ENCODE results near the gene ADAMTS8. TPM values are rescaled to one million over a fixed set of nuclear protein-coding genes. Genes with fewer than 3 reads are reported as not detected.

Gene ADAMTS8
- total RNA-seq, 1 experiment from 2014 or later: not detected

- no peak overlapping the region for H3K9ac ChIP-seq (ENCODE audit: low read length)
- BruUV-seq (replicated peaks): no TSS peak
- no peaks in the 10 kb centered on the region for H3K79me2 ChIP-seq (ENCODE audit: low read length)
- H3F3A ChIP-seq (ENCODE audit: low read length, unreplicated experiment): peaks cover 4% of the 10 kb centered on the region
- H3K36me3 ChIP-seq (ENCODE audit: low read depth, low read length): no peaks in the 10 kb centered on the region
- ChIA-PET CTCF (no interaction called here), POLR2A (ENCODE audit: unreplicated experiment) (no interaction called here)
- intact Hi-C loops (cut with micrococcal nuclease): no loop called here
- no peak overlapping the region for H3K4me2 ChIP-seq (ENCODE audit: low read length)
- H3K27me3 ChIP-seq (ENCODE audit: low read length): no peaks in the 10 kb centered on the region
- H4K20me1 ChIP-seq (ENCODE audit: low read length): no peaks in the 10 kb centered on the region
- TF ChIP-seq CTCF (conservative IDR thresholded peaks at IDR 0.05; ENCODE audit: low read depth, low read length) (no peak), EZH2phosphoT487 (IDR thresholded peaks at IDR 0.05; ENCODE audit: borderline replicate concordance, low read length) (no peak), EZH2 (IDR thresholded peaks at IDR 0.05; ENCODE audit: low read length, unreplicated experiment) (no peak)
- H3K9me3 ChIP-seq (ENCODE audit: low read length): no peaks in the 10 kb centered on the region
- H3K4me3 ChIP-seq (ENCODE audit: low read length): no peak overlapping the region
- no peaks in the 10 kb centered on the region for H3K9me2 ChIP-seq (replicated peaks; ENCODE audit: low read length)
- no peak overlapping the region for H2AFZ ChIP-seq (ENCODE audit: low read length)
- ATAC-seq: no peak
- H3K27ac ChIP-seq (ENCODE audit: low read length): no peak overlapping the region
- no peak for DNase-seq
- peaks cover 19% of the 10 kb centered on the region for H3K4me1 ChIP-seq (ENCODE audit: insufficient read depth, low read length)
These were observed 39.7 kb downstream of the ADAMTS8 start for GRCh38 chr11:130388607-130389205.

- Histone ChIP-seq H3K9me3 (ENCODE audit: low read length) (no peaks in the 10 kb centered on the region), H3K36me3 (ENCODE audit: low read depth, low read length) (no peaks in the 10 kb centered on the region), H3K27ac (ENCODE audit: low read length) (no peak overlapping the region), H3K4me3 (ENCODE audit: low read length) (no peak overlapping the region), H3K4me1 (ENCODE audit: insufficient read depth, low read length) (peaks cover 28% of the 10 kb centered on the region), H3K9me2 (replicated peaks; ENCODE audit: low read length) (no peaks in the 10 kb centered on the region), H3K79me2 (ENCODE audit: low read length) (no peaks in the 10 kb centered on the region), H4K20me1 (ENCODE audit: low read length) (no peaks in the 10 kb centered on the region), H3K27me3 (ENCODE audit: low read length) (no peaks in the 10 kb centered on the region), H3K4me2 (ENCODE audit: low read length) (no peak overlapping the region), H2AFZ (ENCODE audit: low read length) (no peak overlapping the region), H3F3A (ENCODE audit: low read length, unreplicated experiment) (peaks cover 4% of the 10 kb centered on the region), H3K9ac (ENCODE audit: low read length) (no peak overlapping the region)
- intact Hi-C loops (cut with micrococcal nuclease): no loop called here
- no TSS peak for BruUV-seq (replicated peaks)
- POLR2A ChIA-PET (ENCODE audit: unreplicated experiment): no interaction called here
- ATAC-seq: no peak
- TF ChIP-seq EZH2phosphoT487 (IDR thresholded peaks at IDR 0.05; ENCODE audit: borderline replicate concordance, low read length) (no peak), EZH2 (IDR thresholded peaks at IDR 0.05; ENCODE audit: low read length, unreplicated experiment) (no peak), CTCF (conservative IDR thresholded peaks at IDR 0.05; ENCODE audit: low read depth, low read length) (no peak)
- CTCF ChIA-PET: no interaction called here
- peak; percentile 37 for DNase-seq
These were observed 42.4 kb downstream of the ADAMTS8 start for GRCh38 chr11:130386056-130386455.

- peaks cover 4% of the 10 kb centered on the region for H3F3A ChIP-seq (ENCODE audit: low read length, unreplicated experiment)
- no peaks in the 10 kb centered on the region for H3K36me3 ChIP-seq (ENCODE audit: low read depth, low read length)
- H3K79me2 ChIP-seq (ENCODE audit: low read length): no peaks in the 10 kb centered on the region
- H2AFZ ChIP-seq (ENCODE audit: low read length): peak overlapping the region; percentile 8; the same call in 1 of the 2 replicates
- DNase-seq (peak; percentile 98), ATAC-seq (peak; percentile 87)
- CTCF ChIA-PET: no interaction called here
- H3K27me3 ChIP-seq (ENCODE audit: low read length): no peaks in the 10 kb centered on the region
- H3K9ac ChIP-seq (ENCODE audit: low read length): no peak overlapping the region
- no peaks in the 10 kb centered on the region for H3K9me2 ChIP-seq (replicated peaks; ENCODE audit: low read length)
- peaks cover 17% of the 10 kb centered on the region for H3K4me1 ChIP-seq (ENCODE audit: insufficient read depth, low read length)
- peak overlapping the region; percentile 37 for H3K27ac ChIP-seq (ENCODE audit: low read length)
- H4K20me1 ChIP-seq (ENCODE audit: low read length): no peaks in the 10 kb centered on the region
- no TSS peak for BruUV-seq (replicated peaks)
- TF ChIP-seq EZH2 (IDR thresholded peaks at IDR 0.05; ENCODE audit: low read length, unreplicated experiment) (no peak), EZH2phosphoT487 (IDR thresholded peaks at IDR 0.05; ENCODE audit: borderline replicate concordance, low read length) (no peak), CTCF (conservative IDR thresholded peaks at IDR 0.05; ENCODE audit: low read depth, low read length) (no peak)
- peak overlapping the region; percentile 35 for H3K4me2 ChIP-seq (ENCODE audit: low read length)
- H3K4me3 ChIP-seq (ENCODE audit: low read length): no peak overlapping the region
- POLR2A ChIA-PET (ENCODE audit: unreplicated experiment): no interaction called here
- intact Hi-C loops (cut with micrococcal nuclease): no loop called here
- H3K9me3 ChIP-seq (ENCODE audit: low read length): no peaks in the 10 kb centered on the region
These were observed 44.8 kb downstream of the ADAMTS8 start for GRCh38 chr11:130383344-130384211.

Data from PC-3 (cell line).